ENCODE data around the gene LHPP.

- no peak for TF ChIP-seq CTCF (IDR thresholded peaks at IDR 0.05; ENCODE audit: insufficient read depth, low read length)
- no peak for TF ChIP-seq POLR2AphosphoS5 (IDR thresholded peaks at IDR 0.05; ENCODE audit: low read depth)
These were observed 10.3 kb upstream of the LHPP start for GRCh38 chr10:124451276-124451675.
